H1 (cell line): ENCODE measurements around the gene SLC44A5. TPM values are rescaled to one million over a fixed set of nuclear protein-coding genes. Genes with fewer than 3 reads are reported as not detected.

ENCODE experiments used
- CTCF ChIA-PET: fragments of 300-600 bp; sonication (Branson Sonifier 250); formaldehyde crosslinking; loops from one replicate; lab custom pipeline; 2021; ENCODE audit not compliant: partially characterized antibody; lab: Charles Lee
- POLR2A ChIA-PET: fragments of 300-600 bp; sonication (Branson Sonifier 250); formaldehyde crosslinking; loops from one replicate; lab custom pipeline; 2021; ENCODE audit warnings: inconsistent platforms; ENCODE audit not compliant: partially characterized antibody; lab: Charles Lee
- DNase-seq, 2 experiments: peaks; one replicate each; pipeline versions ENCODE4 v3.0.0 to v3.0.0-alpha.2; 2010 to 2022; ENCODE audit warnings: low spot score in 2 of 2, low read depth in 1 of 2, mixed read lengths in 1 of 2
- FAIRE-seq: peaks from 2 replicates; lab custom pipeline; 2011; peaks lifted over from hg19 to GRCh38; lab: Jason Lieb, UNC
- H2AFZ ChIP-seq: 2 replicates; pipeline ENCODE4 v1.8.1; 2012; ENCODE audit warnings: low read length, inconsistent platforms
- H2AK5ac ChIP-seq: 2 replicates; pipeline ENCODE4 v1.6.1; 2013; ENCODE audit warnings: low read depth, low read length
- H2BK120ac ChIP-seq: replicated peaks from 2 replicates; pipeline ENCODE3; 2013; ENCODE audit warnings: low read depth, low read length, inconsistent platforms
- H2BK12ac ChIP-seq: 2 replicates; pipeline ENCODE4 v1.6.1; 2013; ENCODE audit warnings: low read depth, low read length
- H2BK15ac ChIP-seq: 2 replicates; pipeline ENCODE4 v1.6.1; 2013; ENCODE audit warnings: low read length
- H2BK20ac ChIP-seq: 2 replicates; pipeline ENCODE4 v1.6.1; 2013; ENCODE audit warnings: low read length
- H2BK5ac ChIP-seq: 2 replicates; pipeline ENCODE4 v1.6.1; 2013; ENCODE audit warnings: low read depth, low read length
- H3K14ac ChIP-seq: 2 replicates; pipeline ENCODE4 v1.6.1; 2013; ENCODE audit warnings: inconsistent platforms; ENCODE audit not compliant: insufficient read length
- H3K18ac ChIP-seq: 2 replicates; pipeline ENCODE4 v1.6.1; 2013; ENCODE audit warnings: low read length; ENCODE audit errors: extremely low read depth
- H3K23ac ChIP-seq: 2 replicates; pipeline ENCODE4 v1.6.1; 2013; ENCODE audit warnings: inconsistent platforms; ENCODE audit not compliant: insufficient read length
- H3K23me2 ChIP-seq: 2 replicates; pipeline ENCODE4 v1.6.1; 2013; ENCODE audit warnings: low read depth, low read length
- H3K27ac ChIP-seq: 2 replicates; pipeline ENCODE4 v1.6.1; 2011; ENCODE audit warnings: low read depth, low read length, inconsistent platforms
- H3K27me3 ChIP-seq, 4 experiments: replicated peaks in 1 of 4; 1 replicate in 1 of 4; 2 replicates in 3 of 4; pipeline versions ENCODE4 v1.6.1 to v1.8.1; 2011 to 2013; ENCODE audit warnings: low read length in 3 of 4, mild to moderate bottlenecking in 3 of 4, inconsistent platforms in 2 of 4, mixed read lengths in 2 of 4, moderate library complexity in 1 of 4; ENCODE audit not compliant: control insufficient read depth in 3 of 4, insufficient read depth in 3 of 4; ENCODE audit errors: extremely low read depth in 1 of 4
- H3K36me3 ChIP-seq, 4 experiments: 2 replicates each; pipeline versions ENCODE4 v1.6.1 to v1.8.1; 2011 to 2013; ENCODE audit warnings: mild to moderate bottlenecking in 4 of 4, low read length in 3 of 4, moderate library complexity in 2 of 4, control low read depth in 1 of 4, inconsistent platforms in 1 of 4; ENCODE audit not compliant: insufficient read depth in 4 of 4, control insufficient read depth in 2 of 4
- H3K4ac ChIP-seq: replicated peaks from 2 replicates; pipeline ENCODE3; 2013; ENCODE audit warnings: low read length, low read depth, mixed read lengths, inconsistent platforms; ENCODE audit not compliant: insufficient read length
- H3K4me1 ChIP-seq, 4 experiments: replicated peaks in 1 of 4; 1 replicate in 1 of 4; 2 replicates in 3 of 4; pipeline versions ENCODE4 v1.6.1 to v1.8.1; 2011 to 2013; ENCODE audit warnings: low read length in 3 of 4, inconsistent platforms in 2 of 4, mixed read lengths in 1 of 4; ENCODE audit not compliant: insufficient read depth in 4 of 4, control insufficient read depth in 3 of 4
- H3K4me2 ChIP-seq, 2 experiments: 2 replicates each; pipeline versions ENCODE4 v1.6.1 to v1.8.1; 2011 to 2013; ENCODE audit warnings: low read depth in 2 of 2, low read length in 2 of 2, control low read depth in 1 of 2, inconsistent platforms in 1 of 2, mild to moderate bottlenecking in 1 of 2; ENCODE audit not compliant: insufficient read depth in 1 of 2
- H3K4me3 ChIP-seq, 4 experiments: fragments of 200-600, 300-600 bp in 1 of 4; sonication (generic), shearing (Covaris generic), sonication (Bioruptor Twin) in 1 of 4; 2 replicates each; pipeline versions ENCODE4 v1.5.1 to v1.8.1; 2011 to 2016; ENCODE audit warnings: low read length in 4 of 4, low read depth in 3 of 4, control low read depth in 2 of 4, inconsistent platforms in 2 of 4, mild to moderate bottlenecking in 2 of 4, mixed read lengths in 1 of 4, moderate library complexity in 1 of 4; ENCODE audit not compliant: insufficient read depth in 2 of 4; ENCODE audit errors: extremely low read depth in 1 of 4
- H3K56ac ChIP-seq: replicated peaks from 2 replicates; pipeline ENCODE3; 2013; ENCODE audit warnings: low read depth, mild to moderate bottlenecking, mixed read lengths, low read length, inconsistent platforms; ENCODE audit not compliant: insufficient read length
- H3K79me1 ChIP-seq: 2 replicates; pipeline ENCODE4 v1.6.1; 2013; ENCODE audit warnings: low read depth, low read length, control low read depth
- H3K79me2 ChIP-seq, 2 experiments: 2 replicates each; pipeline versions ENCODE4 v1.6.1 to v1.8.1; 2012 to 2013; ENCODE audit warnings: low read length in 2 of 2, mild to moderate bottlenecking in 2 of 2, inconsistent platforms in 1 of 2; ENCODE audit not compliant: insufficient read depth in 2 of 2, control insufficient read depth in 1 of 2
- H3K9ac ChIP-seq, 4 experiments: replicated peaks in 1 of 4; 1 replicate in 1 of 4; 2 replicates in 3 of 4; pipeline versions ENCODE4 v1.6.1 to v1.8.1; 2011 to 2013; ENCODE audit warnings: low read depth in 3 of 4, low read length in 3 of 4, control low read depth in 2 of 4, mild to moderate bottlenecking in 2 of 4, moderate library complexity in 2 of 4, inconsistent platforms in 1 of 4; ENCODE audit errors: extremely low read depth in 1 of 4
- H3K9me3 ChIP-seq, 2 experiments: 2 replicates each; pipeline versions ENCODE4 v1.6.1 to v1.8.1; 2012 to 2013; ENCODE audit warnings: mild to moderate bottlenecking in 2 of 2, moderate library complexity in 2 of 2, control low read depth in 1 of 2, inconsistent platforms in 1 of 2, low read depth in 1 of 2, low read length in 1 of 2, mixed read lengths in 1 of 2; ENCODE audit not compliant: insufficient read depth in 2 of 2
- H4K20me1 ChIP-seq, 2 experiments: replicated peaks in 1 of 2; 2 replicates each; pipeline versions ENCODE3 to v1.8.1; 2011 to 2013; ENCODE audit warnings: inconsistent platforms in 2 of 2, low read length in 2 of 2, mild to moderate bottlenecking in 1 of 2; ENCODE audit not compliant: insufficient read depth in 2 of 2, control insufficient read depth in 1 of 2
- H4K5ac ChIP-seq: 2 replicates; pipeline ENCODE4 v1.6.1; 2013; ENCODE audit warnings: low read length, low read depth, mixed read lengths, inconsistent platforms; ENCODE audit not compliant: insufficient read length
- H4K8ac ChIP-seq: 2 replicates; pipeline ENCODE4 v1.8.0; 2013; ENCODE audit warnings: mild to moderate bottlenecking, moderate library complexity, low read length, inconsistent platforms; ENCODE audit not compliant: insufficient read depth; ENCODE audit errors: extremely low read depth
- H4K91ac ChIP-seq: replicated peaks from 2 replicates; pipeline ENCODE3; 2013; ENCODE audit warnings: low read length, mixed read lengths, inconsistent platforms; ENCODE audit not compliant: insufficient read length
- CEBPB ChIP-seq: IDR thresholded peaks from 2 replicates; pipeline ENCODE4 v1.6.1; 2012; ENCODE audit warnings: low read depth, low read length
- POU5F1 ChIP-seq: IDR thresholded peaks from 2 replicates; pipeline ENCODE4 v1.6.1; 2011; ENCODE audit warnings: low read depth, mild to moderate bottlenecking, low read length, moderate library complexity
- SIN3A ChIP-seq, 2 experiments: IDR thresholded peaks in 1 of 2; conservative IDR thresholded peaks in 1 of 2; 2 replicates each; pipeline ENCODE4 v1.6.1; 2011 to 2012; ENCODE audit warnings: low read length in 2 of 2, improper control_type of control experiment in 1 of 2, low read depth in 1 of 2, mild to moderate bottlenecking in 1 of 2
- SIRT6 ChIP-seq: IDR thresholded peaks from one replicate; pipeline ENCODE4 v1.7.1; 2012; ENCODE audit warnings: low read length, inconsistent platforms
- WGBS, 2 experiments: shearing (Covaris generic) in 1 of 2; methylation state at CpG; one replicate each; pipeline versions ENCODE4 v1.1.6 to v1.1.7; 2013 to 2015; ENCODE audit warnings: low lambda C conversion rate in 2 of 2, mixed read lengths in 2 of 2, inconsistent platforms in 1 of 2, low coverage in 1 of 2, missing lambda C conversion rate in 1 of 2; ENCODE audit not compliant: insufficient replicate concordance in 2 of 2, insufficient coverage in 1 of 2, insufficient read length in 1 of 2; ENCODE audit errors: extremely low coverage in 1 of 2, missing lambda C conversion rate in 1 of 2; 5-methylcytosine and 5-hydroxymethylcytosine counted together
- polyA plus RNA-seq, 7 experiments: library from polyadenylated mRNA; depleted of rRNA in 3 of 7; stranded (reverse) in 5 of 7; unstranded in 2 of 7; fragments of >200 nt in 5 of 7; fragments of 200-250 nt in 2 of 7; gene quantifications; 1 replicate in 5 of 7; 2 replicates in 1 of 7; 4 replicates in 1 of 7; pipeline versions ENCODE4 v1.2.1 to v1.2.3, GENCODE V29; 2011 to 2013; ENCODE audit warnings: missing spikeins in 2 of 7, mixed read lengths in 2 of 7
- total RNA-seq: library from RNA; stranded (reverse); fragmentation: NEBNext Ultra II Directional; extraction: Animal tissue kit (Norgen Biotek cat#: 25700); gene quantifications from 2 replicates; pipeline ENCODE4 v1.2.1, GENCODE V29; 2021

SLC44A5 gene
- total and polyA plus RNA-seq, 2 of the 8 experiments (the other 6 are each of a cell fraction or from before 2014, with no cell fraction given) = 1.8 to 3.3 TPM

DNA sequence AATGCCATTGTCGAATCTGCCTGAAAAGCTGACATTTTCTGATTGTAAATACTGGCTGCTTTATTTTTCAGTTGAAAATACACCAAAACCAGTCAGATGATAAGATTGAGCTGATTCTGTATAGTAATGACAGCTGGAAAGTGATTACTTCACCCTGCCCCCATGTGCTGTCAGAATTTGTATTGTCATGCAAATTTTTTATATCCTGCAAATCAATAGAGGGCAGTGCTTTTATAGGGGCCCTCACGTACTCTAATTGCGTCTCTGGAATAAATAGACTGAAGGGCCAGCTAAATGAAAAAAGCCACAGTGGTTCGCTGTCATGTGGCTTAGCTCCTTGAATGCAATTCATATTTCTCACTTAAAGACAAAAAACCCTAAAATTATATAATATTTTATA lies 268.1 kb downstream of the SLC44A5 start:
- Histone ChIP-seq H4K91ac (no peak overlapping the region), H3K4me3 (no peak overlapping the region), H4K20me1 (peaks cover 0 to 2% of the 10 kb centered on the region in 2 experiments), H3K4ac (no peak overlapping the region), H3K79me1 (no peaks in the 10 kb centered on the region), H3K56ac (no peak overlapping the region), H2BK12ac (no peak overlapping the region), H3K23ac (no peak overlapping the region), H3K9me3 (no peaks in the 10 kb centered on the region), H3K18ac (no peak overlapping the region), H3K4me2 (no peak overlapping the region), H2BK15ac (no peak overlapping the region), H2AFZ (no peak overlapping the region), H2AK5ac (no peak overlapping the region), H3K23me2 (no peaks in the 10 kb centered on the region), H3K27ac (no peak overlapping the region), H2BK120ac (no peak overlapping the region), H3K79me2 (no peaks in the 10 kb centered on the region), H4K8ac (no peak overlapping the region), H3K27me3 (no peaks in the 10 kb centered on the region), H2BK5ac (no peak overlapping the region), H3K9ac (no peak overlapping the region), H4K5ac (no peak overlapping the region), H3K14ac (no peak overlapping the region), H3K4me1 (peaks cover 0 to 4% (median 4%) of the 10 kb centered on the region in 4 experiments; a peak in 3 of 7 replicates), H3K36me3 (no peaks in the 10 kb centered on the region), H2BK20ac (no peak overlapping the region)
- 65% methylated on average over 4 of the region's 4 CpGs; no CpG with 5 or more reads in 1 of the 2 experiments for WGBS, 2 experiments
- POLR2A ChIA-PET = no interaction called here
- TF ChIP-seq SIRT6 (no peak), POU5F1 (peak; percentile 66; the same call in 1 of the 2 replicates), SIN3A (conservative IDR thresholded peaks at IDR 0.05 in 1 of 2, IDR thresholded peaks at IDR 0.05 in 1 of 2; ENCODE audit: low read depth in 1 of 2, low read length in 2 of 2) (0 out of 4 replicates have a peak, but pooled peaks of 1 of the 2 experiments have one; percentile 45), CEBPB (0 out of 2 replicates have a peak, but pooled peaks have one; percentile 22)
- CTCF ChIA-PET = interaction anchor here (0.8 to 1.2 kb wide), 4 partner anchors 9 to 272 kb away, joined by 3 to 5 read pairs (median 4); no protein-coding TSS in a partner anchor
- DNase-seq (no peak), FAIRE-seq (no peak)
